ENCODE data around the gene PARD3B. TPM values are rescaled to one million over a fixed set of nuclear protein-coding genes. Genes with fewer than 3 reads are reported as not detected.

PARD3B gene
- total RNA-seq, 1 donor from 2014 or later: 6.4 TPM

- DNase-seq (ENCODE audit: low read depth in 2 of 2): no peak
These were observed 102.4 kb downstream of the PARD3B start for GRCh38 chr2:204647626-204648025.

- no peak for DNase-seq (ENCODE audit: low read depth in 2 of 2)
These were observed 105.3 kb downstream of the PARD3B start for GRCh38 chr2:204650611-204651010.

- no peak for DNase-seq (ENCODE audit: low read depth in 2 of 2)
These were observed 106.8 kb downstream of the PARD3B start for GRCh38 chr2:204652063-204652462.

- DNase-seq (ENCODE audit: low read depth in 2 of 2): no peak
These were observed 109.4 kb downstream of the PARD3B start for GRCh38 chr2:204654669-204655068.

GRCh38 chr2:204655101-204655500 lies 109.8 kb downstream of the PARD3B start:
- DNase-seq (ENCODE audit: low read depth in 2 of 2): no peak

- no peak for DNase-seq (ENCODE audit: low read depth in 2 of 2)
These were observed 110.4 kb downstream of the PARD3B start for GRCh38 chr2:204655626-204656025.

GRCh38 chr2:204657024-204657423 lies 111.7 kb downstream of the PARD3B start:
- DNase-seq (ENCODE audit: low read depth in 2 of 2): no peak

GRCh38 chr2:204662956-204663355 lies 117.7 kb downstream of the PARD3B start:
- DNase-seq (ENCODE audit: low read depth in 2 of 2): no peak

GRCh38 chr2:204663816-204664425 lies 118.6 kb downstream of the PARD3B start:
- no peak for DNase-seq (ENCODE audit: low read depth in 2 of 2)

GRCh38 chr2:204664708-204665121 lies 119.4 kb downstream of the PARD3B start:
- DNase-seq (ENCODE audit: low read depth in 2 of 2): peak; percentile 56 to 59

- peak; percentile 35 to 49 for DNase-seq (ENCODE audit: low read depth in 2 of 2)
These were observed 119.9 kb downstream of the PARD3B start for GRCh38 chr2:204665207-204665606.

GRCh38 chr2:204665771-204666170 lies 120.5 kb downstream of the PARD3B start:
- DNase-seq (ENCODE audit: low read depth in 2 of 2): no peak

- DNase-seq (ENCODE audit: low read depth in 2 of 2): no peak
These were observed 122.7 kb downstream of the PARD3B start for GRCh38 chr2:204667990-204668389.

- DNase-seq (ENCODE audit: low read depth in 2 of 2): peak; percentile 68 to 69
These were observed 124.1 kb downstream of the PARD3B start for GRCh38 chr2:204669382-204669781.

GRCh38 chr2:204670124-204670523 lies 124.8 kb downstream of the PARD3B start:
- DNase-seq (ENCODE audit: low read depth in 2 of 2): peak; percentile 45 to 57

- no peak for DNase-seq (ENCODE audit: low read depth in 2 of 2)
These were observed 125.5 kb downstream of the PARD3B start for GRCh38 chr2:204670756-204671155.

GRCh38 chr2:204672772-204673171 lies 127.5 kb downstream of the PARD3B start:
- no peak for DNase-seq (ENCODE audit: low read depth in 2 of 2)

GRCh38 chr2:204673877-204674276 lies 128.6 kb downstream of the PARD3B start:
- DNase-seq (ENCODE audit: low read depth in 2 of 2): peak in 1 of 2 donors; percentile 54

- no peak for DNase-seq (ENCODE audit: low read depth in 2 of 2)
These were observed 132.8 kb downstream of the PARD3B start for GRCh38 chr2:204678031-204678430.

- peak in 1 of 2 donors; percentile 1 for DNase-seq (ENCODE audit: low read depth in 2 of 2)
These were observed 135.3 kb downstream of the PARD3B start for GRCh38 chr2:204680576-204680975.

- peak in 1 of 2 donors; percentile 17 for DNase-seq (ENCODE audit: low read depth in 2 of 2)
These were observed 136.1 kb downstream of the PARD3B start for GRCh38 chr2:204681412-204681811.

- DNase-seq (ENCODE audit: low read depth in 2 of 2): no peak
These were observed 138.1 kb downstream of the PARD3B start for GRCh38 chr2:204683384-204683783.

- DNase-seq (ENCODE audit: low read depth in 2 of 2): no peak
These were observed 141.1 kb downstream of the PARD3B start for GRCh38 chr2:204686406-204686805.

- DNase-seq (ENCODE audit: low read depth in 2 of 2): no peak
These were observed 142.5 kb downstream of the PARD3B start for GRCh38 chr2:204687776-204688175.

Measured in dermis microvascular lymphatic vessel endothelial cell (primary cell).